GM12801 (cell line): ENCODE measurements around the gene GRAMD4.

Experiments used
- TF ChIP-seq, protein P1 (sequence below): IDR thresholded peaks from one replicate; pipeline ENCODE4 v1.5.1; 2011; ENCODE audit warnings: control low read depth; ENCODE audit not compliant: insufficient read length; ENCODE audit errors: extremely low read depth

GRAMD4 gene

GRCh38 chr22:46725096-46725495, 104.9 kb downstream of the GRAMD4 start:
- TF ChIP-seq, protein P1, sequence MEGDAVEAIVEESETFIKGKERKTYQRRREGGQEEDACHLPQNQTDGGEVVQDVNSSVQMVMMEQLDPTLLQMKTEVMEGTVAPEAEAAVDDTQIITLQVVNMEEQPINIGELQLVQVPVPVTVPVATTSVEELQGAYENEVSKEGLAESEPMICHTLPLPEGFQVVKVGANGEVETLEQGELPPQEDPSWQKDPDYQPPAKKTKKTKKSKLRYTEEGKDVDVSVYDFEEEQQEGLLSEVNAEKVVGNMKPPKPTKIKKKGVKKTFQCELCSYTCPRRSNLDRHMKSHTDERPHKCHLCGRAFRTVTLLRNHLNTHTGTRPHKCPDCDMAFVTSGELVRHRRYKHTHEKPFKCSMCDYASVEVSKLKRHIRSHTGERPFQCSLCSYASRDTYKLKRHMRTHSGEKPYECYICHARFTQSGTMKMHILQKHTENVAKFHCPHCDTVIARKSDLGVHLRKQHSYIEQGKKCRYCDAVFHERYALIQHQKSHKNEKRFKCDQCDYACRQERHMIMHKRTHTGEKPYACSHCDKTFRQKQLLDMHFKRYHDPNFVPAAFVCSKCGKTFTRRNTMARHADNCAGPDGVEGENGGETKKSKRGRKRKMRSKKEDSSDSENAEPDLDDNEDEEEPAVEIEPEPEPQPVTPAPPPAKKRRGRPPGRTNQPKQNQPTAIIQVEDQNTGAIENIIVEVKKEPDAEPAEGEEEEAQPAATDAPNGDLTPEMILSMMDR: no peak

GRCh38 chr22:46726066-46726985, 106.1 kb downstream of the GRAMD4 start:
- TF ChIP-seq, protein P1: no peak

DNA sequence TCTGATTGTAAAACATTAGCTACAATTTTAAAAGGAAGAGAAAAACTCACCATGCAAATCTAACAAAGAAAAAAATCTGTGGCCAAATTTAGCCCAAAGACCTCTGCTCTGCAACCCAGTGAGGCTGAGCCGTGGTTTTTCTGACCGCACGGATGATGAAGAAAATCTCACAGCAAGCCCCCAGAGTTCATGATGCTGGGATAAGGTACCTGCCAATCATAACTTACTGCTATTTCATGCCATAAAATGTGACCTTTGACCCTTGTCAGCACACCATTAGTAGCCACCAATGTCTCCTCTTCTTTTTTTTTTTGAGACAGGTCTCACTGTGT, 106.8 kb downstream of the GRAMD4 start:
- TF ChIP-seq, protein P1: no peak

DNA sequence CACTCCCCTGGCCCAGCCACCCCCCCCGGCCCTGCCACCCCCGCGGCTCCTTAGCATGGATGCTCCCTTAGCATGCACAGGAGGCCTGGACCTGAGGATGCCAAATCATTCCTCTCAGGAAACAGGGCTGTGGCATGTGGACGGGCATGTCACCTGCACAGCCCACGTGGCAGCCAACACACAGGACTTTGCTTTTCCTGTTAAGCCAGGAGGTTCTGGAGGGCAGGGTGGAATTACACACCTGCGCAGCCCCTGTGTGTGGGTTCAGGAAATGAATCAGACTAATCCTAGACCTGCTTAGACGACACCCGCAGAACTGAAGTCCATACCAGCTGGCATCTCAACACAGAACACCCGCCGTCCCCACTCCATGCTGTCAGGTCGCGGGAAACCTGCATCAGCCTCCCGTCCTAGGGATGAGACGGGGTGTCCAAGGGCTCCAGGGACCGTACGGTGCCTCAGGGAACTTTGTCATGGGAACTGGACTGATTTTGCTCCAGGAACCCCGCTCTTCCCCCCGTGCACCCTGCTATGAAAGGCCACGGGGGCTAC, 107.7 kb downstream of the GRAMD4 start:
- TF ChIP-seq, protein P1: no peak

GRCh38 chr22:46728470-46728869, 108.3 kb downstream of the GRAMD4 start:
- TF ChIP-seq, protein P1: no peak
